ENCODE measurements around the gene CNTNAP5.

Gene CNTNAP5

GRCh38 chr2:124756048-124756447 is 731.0 kb downstream of the CNTNAP5 start:
- intact Hi-C loops (cut with DNase I; ENCODE audit: low total_unique reads): no loop called here
- no peaks in the 10 kb centered on the region for H3K27me3 ChIP-seq
- H3K27ac ChIP-seq: no peak overlapping the region

GRCh38 chr2:124762388-124762787 is 737.3 kb downstream of the CNTNAP5 start:
- no peaks in the 10 kb centered on the region for H3K9me3 ChIP-seq
- H3K4me3 ChIP-seq: no peak overlapping the region
- no peak overlapping the region for H3K27ac ChIP-seq
- no peaks in the 10 kb centered on the region for H3K27me3 ChIP-seq
- H3K4me1 ChIP-seq: no peaks in the 10 kb centered on the region
- no peaks in the 10 kb centered on the region for H3K36me3 ChIP-seq
- DNase-seq: no peak
- TF ChIP-seq CTCF (IDR thresholded peaks at IDR 0.05): no peak
- intact Hi-C loops (cut with DNase I; ENCODE audit: low total_unique reads): no loop called here

More at GRCh38 chr2:124756048-124756447, 731.0 kb downstream of the CNTNAP5 start:
- no peak for TF ChIP-seq CTCF (IDR thresholded peaks at IDR 0.05)
- no peaks in the 10 kb centered on the region for H3K9me3 ChIP-seq
- H3K4me1 ChIP-seq: no peaks in the 10 kb centered on the region
- DNase-seq: no peak
- no peaks in the 10 kb centered on the region for H3K36me3 ChIP-seq
- H3K4me3 ChIP-seq: no peak overlapping the region

- intact Hi-C loops (cut with DNase I; ENCODE audit: low total_unique reads): no loop called here
Measured at GRCh38 chr2:124763611-124764010, 738.5 kb downstream of the CNTNAP5 start.

GRCh38 chr2:124774781-124775180 is 749.7 kb downstream of the CNTNAP5 start:
- intact Hi-C loops (cut with DNase I; ENCODE audit: low total_unique reads): no loop called here
- no peaks in the 10 kb centered on the region for H3K4me1 ChIP-seq
- H3K27ac ChIP-seq: no peak overlapping the region
- no peaks in the 10 kb centered on the region for H3K9me3 ChIP-seq
- no peak for TF ChIP-seq CTCF (IDR thresholded peaks at IDR 0.05)
- no peaks in the 10 kb centered on the region for H3K36me3 ChIP-seq
- H3K27me3 ChIP-seq: no peaks in the 10 kb centered on the region
- no peak for DNase-seq
- no peak overlapping the region for H3K4me3 ChIP-seq

More at GRCh38 chr2:124763611-124764010, 738.5 kb downstream of the CNTNAP5 start:
- no peaks in the 10 kb centered on the region for H3K27me3 ChIP-seq
- no peaks in the 10 kb centered on the region for H3K9me3 ChIP-seq
- H3K27ac ChIP-seq: no peak overlapping the region
- H3K36me3 ChIP-seq: no peaks in the 10 kb centered on the region
- H3K4me1 ChIP-seq: no peaks in the 10 kb centered on the region
- no peak overlapping the region for H3K4me3 ChIP-seq
- DNase-seq: no peak
- TF ChIP-seq CTCF (IDR thresholded peaks at IDR 0.05): no peak

DNA sequence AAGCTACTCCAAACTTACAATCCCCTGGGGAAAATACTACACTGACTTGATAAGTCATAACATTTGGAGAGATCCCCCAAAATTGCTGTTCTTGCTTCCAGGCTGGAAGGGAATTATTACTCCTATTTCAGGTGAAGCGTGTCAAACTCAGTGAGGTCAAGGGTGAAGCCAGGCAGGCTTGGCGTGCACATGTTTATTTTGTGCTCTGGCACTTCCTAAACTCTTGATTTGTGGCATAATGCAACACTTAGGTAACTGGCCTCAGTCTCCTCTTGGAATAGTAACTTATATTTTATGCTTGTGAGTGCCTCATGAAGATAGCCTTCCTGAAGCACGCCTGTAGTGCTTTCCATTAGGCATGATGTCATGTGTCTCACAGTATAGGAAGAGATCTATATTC is 751.2 kb downstream of the CNTNAP5 start:
- intact Hi-C loops (cut with DNase I; ENCODE audit: low total_unique reads): no loop called here
- Histone ChIP-seq H3K4me1 (no peaks in the 10 kb centered on the region), H3K27ac (no peak overlapping the region), H3K27me3 (no peaks in the 10 kb centered on the region), H3K9me3 (no peaks in the 10 kb centered on the region), H3K36me3 (no peaks in the 10 kb centered on the region), H3K4me3 (no peak overlapping the region)
- no peak for DNase-seq
- no peak for TF ChIP-seq CTCF (IDR thresholded peaks at IDR 0.05)

GRCh38 chr2:124778076-124778475 is 753.0 kb downstream of the CNTNAP5 start:
- TF ChIP-seq CTCF (IDR thresholded peaks at IDR 0.05): no peak
- intact Hi-C loops (cut with DNase I; ENCODE audit: low total_unique reads): no loop called here

More at GRCh38 chr2:124778076-124778475, 753.0 kb downstream of the CNTNAP5 start:
- no peaks in the 10 kb centered on the region for H3K27me3 ChIP-seq
- no peak overlapping the region for H3K27ac ChIP-seq
- H3K4me3 ChIP-seq: no peak overlapping the region
- H3K9me3 ChIP-seq: no peaks in the 10 kb centered on the region
- no peaks in the 10 kb centered on the region for H3K36me3 ChIP-seq
- no peak for DNase-seq
- H3K4me1 ChIP-seq: no peaks in the 10 kb centered on the region

Data from tibial artery (tissue), 4 donors.